ENCODE measurements around the gene CYB5RL. TPM values are rescaled to one million over a fixed set of nuclear protein-coding genes. Genes with fewer than 3 reads are reported as not detected.

The CYB5RL gene
- total and polyA plus RNA-seq, 2 of the 8 experiments (the other 6 are each of a cell fraction or from before 2014, with no cell fraction given), result 13.2 to 14.1 TPM

DNA sequence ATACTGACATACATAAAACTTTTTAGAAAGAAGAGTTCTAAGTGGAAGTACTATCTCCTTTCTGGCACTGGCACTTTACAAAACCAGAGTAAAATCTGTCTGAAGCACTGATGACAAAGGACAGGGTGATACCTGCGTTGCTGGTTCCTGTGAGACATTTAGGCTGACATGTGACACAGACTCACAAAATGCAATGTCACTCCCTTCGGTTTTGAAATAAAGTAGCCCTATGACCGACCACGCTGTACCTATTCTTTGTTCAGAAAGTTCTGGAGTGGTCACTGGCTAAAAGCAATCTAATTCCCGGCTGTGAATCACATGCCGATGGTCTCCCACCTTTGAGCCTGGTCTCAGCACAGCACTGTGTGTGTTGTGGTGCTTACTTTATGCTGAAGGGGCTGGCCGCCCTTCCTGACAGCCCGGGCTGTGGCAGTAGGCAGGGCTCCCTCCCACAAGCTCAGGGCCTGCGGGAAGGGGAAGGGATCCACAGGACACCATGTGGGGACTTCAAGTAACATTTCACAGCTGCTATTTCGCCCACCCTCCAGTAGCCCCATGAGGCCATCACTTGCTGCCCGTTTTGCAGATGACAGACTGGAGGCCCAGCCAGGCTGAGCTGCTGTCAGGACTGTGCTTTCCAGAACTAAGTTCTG lies 48.2 kb upstream of the CYB5RL start:
- H2BK5ac ChIP-seq (ENCODE audit: low read depth, low read length), result peak overlapping the region; percentile 44; the same call in 1 of the 2 replicates
- H2AK5ac ChIP-seq (ENCODE audit: low read depth, low read length), result no peak overlapping the region
- no peaks in the 10 kb centered on the region; a peak in 1 of 7 replicates for H3K27me3 ChIP-seq (replicated peaks in 1 of 4; ENCODE audit: control insufficient read depth in 3 of 4, extremely low read depth in 1 of 4, insufficient read depth in 3 of 4, low read length in 3 of 4)
- POLR2A ChIA-PET (ENCODE audit: partially characterized antibody), result no interaction called here
- H3K14ac ChIP-seq (ENCODE audit: insufficient read length), result no peak overlapping the region
- no peaks in the 10 kb centered on the region; a peak in 1 of 7 replicates for H3K4me1 ChIP-seq (replicated peaks in 1 of 4; ENCODE audit: control insufficient read depth in 3 of 4, insufficient read depth in 4 of 4, low read length in 3 of 4)
- H3K4me3 ChIP-seq (ENCODE audit: extremely low read depth in 1 of 4, insufficient read depth in 2 of 4, low read depth in 3 of 4, low read length in 4 of 4), result no peak overlapping the region
- 91% methylated on average over 11 of the region's 11 CpGs; no CpG with 5 or more reads in 1 of the 2 experiments for WGBS, 2 experiments (ENCODE audit: extremely low coverage in 1 of 2, insufficient coverage in 1 of 2, insufficient read length in 1 of 2, insufficient replicate concordance in 2 of 2, low coverage in 1 of 2, low lambda C conversion rate in 2 of 2, missing lambda C conversion rate in 1 of 2)
- H3K23ac ChIP-seq (ENCODE audit: insufficient read length), result no peak overlapping the region
- H3K4ac ChIP-seq (replicated peaks; ENCODE audit: insufficient read length, low read depth, low read length), result no peak overlapping the region
- H4K5ac ChIP-seq (ENCODE audit: insufficient read length, low read depth, low read length), result no peak overlapping the region
- peaks cover 3% of the 10 kb centered on the region; the same call in 1 of the 2 replicates for H3K79me1 ChIP-seq (ENCODE audit: low read depth, low read length)
- H2BK12ac ChIP-seq (ENCODE audit: low read depth, low read length), result no peak overlapping the region
- H3K18ac ChIP-seq (ENCODE audit: extremely low read depth, low read length), result no peak overlapping the region; the same call in 1 of the 2 replicates
- DNase-seq (ENCODE audit: low read depth in 1 of 2, low spot score in 2 of 2), result no peak
- FAIRE-seq, result no peak
- no peak overlapping the region for H2BK120ac ChIP-seq (replicated peaks; ENCODE audit: low read depth, low read length)
- H3K79me2 ChIP-seq (ENCODE audit: control insufficient read depth in 1 of 2, insufficient read depth in 2 of 2, low read length in 2 of 2), result no peaks in the 10 kb centered on the region
- peaks cover 7 to 10% of the 10 kb centered on the region in 2 experiments for H4K20me1 ChIP-seq (replicated peaks in 1 of 2; ENCODE audit: control insufficient read depth in 1 of 2, insufficient read depth in 2 of 2, low read length in 2 of 2)
- H3K23me2 ChIP-seq (ENCODE audit: low read depth, low read length), result no peaks in the 10 kb centered on the region
- H2AFZ ChIP-seq (ENCODE audit: low read length), result no peak overlapping the region
- H4K91ac ChIP-seq (replicated peaks; ENCODE audit: insufficient read length, low read length), result no peak overlapping the region
- H3K4me2 ChIP-seq (ENCODE audit: insufficient read depth in 1 of 2, low read depth in 2 of 2, low read length in 2 of 2), result no peak overlapping the region
- CTCF ChIA-PET (ENCODE audit: partially characterized antibody), result interaction anchor here (1.2 to 2.1 kb wide), 2 partner anchors 15 to 29 kb away, joined by 3 to 4 read pairs; no protein-coding TSS in a partner anchor
- no peak overlapping the region; a peak in 1 of 7 replicates for H3K9ac ChIP-seq (replicated peaks in 1 of 4; ENCODE audit: extremely low read depth in 1 of 4, low read depth in 3 of 4, low read length in 3 of 4)
- no peak overlapping the region for H3K27ac ChIP-seq (ENCODE audit: low read depth, low read length)
- H4K8ac ChIP-seq (ENCODE audit: extremely low read depth, insufficient read depth, low read length), result no peak overlapping the region; the same call in 1 of the 2 replicates
- no peaks in the 10 kb centered on the region for H3K9me3 ChIP-seq (ENCODE audit: insufficient read depth in 2 of 2, low read depth in 1 of 2, low read length in 1 of 2)
- H2BK15ac ChIP-seq (ENCODE audit: low read length), result no peak overlapping the region
- no peak overlapping the region; the same call in 1 of the 2 replicates for H2BK20ac ChIP-seq (ENCODE audit: low read length)
- no peak overlapping the region for H3K56ac ChIP-seq (replicated peaks; ENCODE audit: insufficient read length, low read depth, low read length)
- peaks cover under 1 to 17% (median 12%) of the 10 kb centered on the region in 4 experiments; a peak in 5 of 8 replicates for H3K36me3 ChIP-seq (ENCODE audit: control insufficient read depth in 2 of 4, insufficient read depth in 4 of 4, low read length in 3 of 4)
- no peak for TF ChIP-seq SP4 (IDR thresholded peaks at IDR 0.05; ENCODE audit: low read length)
- TF ChIP-seq CHD1 (IDR thresholded peaks at IDR 0.05; ENCODE audit: low read depth, low read length), result no peak
- TF ChIP-seq POU5F1 (IDR thresholded peaks at IDR 0.05; ENCODE audit: low read depth, low read length), result no peak
- TF ChIP-seq SIRT6 (IDR thresholded peaks at IDR 0.05; ENCODE audit: low read length), result no peak
- no peak for TF ChIP-seq GABPA (IDR thresholded peaks at IDR 0.05; ENCODE audit: borderline replicate concordance, insufficient read depth, low read length)
- TF ChIP-seq RNF2 (IDR thresholded peaks at IDR 0.05; ENCODE audit: borderline replicate concordance, low read depth, low read length, missing control alignments, poor library complexity, severe bottlenecking), result no peak
- TF ChIP-seq POLR2A (IDR thresholded peaks at IDR 0.05; ENCODE audit: control extremely low read depth in 1 of 2, low read depth in 2 of 2, low read length in 2 of 2), result no peak
- TF ChIP-seq ZNF274 (IDR thresholded peaks at IDR 0.05; ENCODE audit: borderline replicate concordance, extremely low read depth, low read length), result no peak
- no peak for TF ChIP-seq EZH2 (IDR thresholded peaks at IDR 0.05; ENCODE audit: low read depth, low read length, severe bottlenecking)
- no peak for TF ChIP-seq RAD21 (IDR thresholded peaks at IDR 0.05 in 1 of 2, conservative IDR thresholded peaks at IDR 0.05 in 1 of 2; ENCODE audit: low read depth in 2 of 2, low read length in 2 of 2)
- TF ChIP-seq KDM5A (IDR thresholded peaks at IDR 0.05; ENCODE audit: low read length), result no peak

Data from H1 (cell line).